HEK293T (cell line): ENCODE results near the gene MSMP.

ENCODE experiments used
- BHLHE40 ChIP-seq: fragments of 450-650 bp; IDR thresholded peaks from 2 replicates; pipeline ENCODE4 v1.6.1; 2016; ENCODE audit warnings: mild to moderate bottlenecking, moderate library complexity, borderline replicate concordance
- ELF4 ChIP-seq: fragments of 450-650 bp; IDR thresholded peaks from 2 replicates; pipeline ENCODE4 v1.6.1; 2017; ENCODE audit warnings: antibody characterized with exemption
- FOXA1 ChIP-seq: fragments of 450-650 bp; IDR thresholded peaks from 2 replicates; pipeline ENCODE4 v1.6.1; 2016; ENCODE audit warnings: mild to moderate bottlenecking
- FOXK2 ChIP-seq: fragments of 450-650 bp; IDR thresholded peaks from 2 replicates; pipeline ENCODE4 v1.6.1; 2016; ENCODE audit warnings: mild to moderate bottlenecking
- HDGF ChIP-seq: fragments of 450-650 bp; IDR thresholded peaks from 2 replicates; pipeline ENCODE4 v1.6.1; 2017; ENCODE audit warnings: antibody characterized with exemption, borderline replicate concordance
- L3MBTL2 ChIP-seq: fragments of 450-650 bp; conservative IDR thresholded peaks from 2 replicates; pipeline ENCODE4 v1.6.1; 2016; ENCODE audit warnings: mild to moderate bottlenecking
- NFRKB ChIP-seq: fragments of 450-650 bp; IDR thresholded peaks from 2 replicates; pipeline ENCODE4 v1.6.1; 2016; ENCODE audit warnings: mild to moderate bottlenecking, moderate library complexity
- SP1 ChIP-seq: fragments of 450-650 bp; IDR thresholded peaks from 2 replicates; pipeline ENCODE4 v1.6.1; 2017
- TARDBP ChIP-seq: fragments of 450-650 bp; IDR thresholded peaks from 2 replicates; pipeline ENCODE4 v1.6.1; 2016
- ZNF384 ChIP-seq: fragments of 450-650 bp; IDR thresholded peaks from 2 replicates; pipeline ENCODE4 v1.6.1; 2016

GRCh38 chr9:35725362-35725761 lies 28.7 kb downstream of the MSMP start:
- TF ChIP-seq SP1 (no peak), FOXK2 (no peak), TARDBP (no peak), NFRKB (no peak), HDGF (no peak), ELF4 (no peak), L3MBTL2 (no peak), ZNF384 (no peak), FOXA1 (no peak), BHLHE40 (no peak)
